ENCODE results near the gene ZNF775.

DNA sequence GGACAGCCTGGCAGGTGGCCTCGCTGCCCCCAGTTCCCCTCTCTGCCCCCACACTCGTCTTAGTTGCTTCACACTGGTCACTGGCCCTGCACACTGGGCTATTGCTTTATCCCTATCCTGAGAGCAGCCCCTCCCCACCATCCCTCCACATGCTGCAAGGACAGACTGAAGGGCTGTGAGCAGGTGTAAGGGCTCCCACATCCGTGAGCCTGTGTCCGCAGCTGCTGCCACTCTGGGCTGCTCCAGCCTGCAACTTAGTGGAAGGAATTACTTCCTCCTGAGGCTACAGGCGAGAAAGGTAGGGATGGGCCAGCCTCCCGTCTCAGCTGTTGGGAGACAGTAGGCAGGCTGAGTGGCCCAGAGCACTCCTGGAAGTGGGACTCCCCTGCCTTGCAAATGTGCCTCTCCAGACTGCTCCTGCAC lies 41.5 kb upstream of the ZNF775 start:
- TF ChIP-seq, protein P1, sequence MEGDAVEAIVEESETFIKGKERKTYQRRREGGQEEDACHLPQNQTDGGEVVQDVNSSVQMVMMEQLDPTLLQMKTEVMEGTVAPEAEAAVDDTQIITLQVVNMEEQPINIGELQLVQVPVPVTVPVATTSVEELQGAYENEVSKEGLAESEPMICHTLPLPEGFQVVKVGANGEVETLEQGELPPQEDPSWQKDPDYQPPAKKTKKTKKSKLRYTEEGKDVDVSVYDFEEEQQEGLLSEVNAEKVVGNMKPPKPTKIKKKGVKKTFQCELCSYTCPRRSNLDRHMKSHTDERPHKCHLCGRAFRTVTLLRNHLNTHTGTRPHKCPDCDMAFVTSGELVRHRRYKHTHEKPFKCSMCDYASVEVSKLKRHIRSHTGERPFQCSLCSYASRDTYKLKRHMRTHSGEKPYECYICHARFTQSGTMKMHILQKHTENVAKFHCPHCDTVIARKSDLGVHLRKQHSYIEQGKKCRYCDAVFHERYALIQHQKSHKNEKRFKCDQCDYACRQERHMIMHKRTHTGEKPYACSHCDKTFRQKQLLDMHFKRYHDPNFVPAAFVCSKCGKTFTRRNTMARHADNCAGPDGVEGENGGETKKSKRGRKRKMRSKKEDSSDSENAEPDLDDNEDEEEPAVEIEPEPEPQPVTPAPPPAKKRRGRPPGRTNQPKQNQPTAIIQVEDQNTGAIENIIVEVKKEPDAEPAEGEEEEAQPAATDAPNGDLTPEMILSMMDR (IDR thresholded peaks at IDR 0.05) = no peak
- no peak for TF ChIP-seq EZH2 (IDR thresholded peaks at IDR 0.05)
